Ascending aorta (tissue), 2 donors: ENCODE measurements around the gene DNAJB1. TPM values are rescaled to one million over a fixed set of nuclear protein-coding genes. Genes with fewer than 3 reads are reported as not detected.

Experiments
- DNase-seq, 2 donors: peaks; one replicate each; pipeline ENCODE4 v3.0.0-alpha.2; 2019; ENCODE audit warnings: low spot score in 2 of 2
- H3K27ac ChIP-seq, 2 donors: fragments of 200-600 bp; sonication (generic); one replicate each; pipeline ENCODE4 v1.5.1; 2016 to 2017; ENCODE audit warnings: mild to moderate bottlenecking in 1 of 2
- H3K27me3 ChIP-seq: fragments of 200-600 bp; sonication (generic); one replicate; pipeline ENCODE4 v1.5.1; 2017
- H3K36me3 ChIP-seq, 2 donors: fragments of 200-600 bp; sonication (generic); one replicate each; pipeline ENCODE4 v1.5.1; 2016
- H3K4me1 ChIP-seq, 2 donors: fragments of 200-600 bp; sonication (generic); one replicate each; pipeline ENCODE4 v1.5.1; 2016 to 2017; ENCODE audit warnings: mild to moderate bottlenecking in 1 of 2
- H3K4me3 ChIP-seq, 2 donors: fragments of 200-600 bp; sonication (generic); one replicate each; pipeline ENCODE4 v1.5.1; 2016 to 2017; ENCODE audit warnings: mild to moderate bottlenecking in 1 of 2
- H3K9me3 ChIP-seq, 2 donors: fragments of 200-600 bp; sonication (generic); one replicate each; pipeline ENCODE4 v1.5.1; 2016
- intact Hi-C: fragments of 100-400 bp; cut with DNase I; formaldehyde crosslinking; loops from one replicate; pipeline ENCODE4 v1.15.1; 2023
- total RNA-seq: library from RNA; depleted of rRNA; stranded (reverse); fragments of >200 nt; gene quantifications from one replicate; pipeline ENCODE4 v1.1.0, GENCODE V29; 2016
- TF ChIP-seq, protein P1 (sequence below), 3 experiments: fragments of 200-600 bp in 2 of 3; fragments of 450-650 bp in 1 of 3; sonication (generic) in 2 of 3; IDR thresholded peaks; one replicate each; pipeline ENCODE4 v1.5.1; 2016 to 2019; ENCODE audit warnings: antibody characterized with exemption in 3 of 3, mild to moderate bottlenecking in 1 of 3, moderate library complexity in 1 of 3

Gene DNAJB1
- total RNA-seq, 1 donor from 2014 or later = 73.8 TPM

DNA sequence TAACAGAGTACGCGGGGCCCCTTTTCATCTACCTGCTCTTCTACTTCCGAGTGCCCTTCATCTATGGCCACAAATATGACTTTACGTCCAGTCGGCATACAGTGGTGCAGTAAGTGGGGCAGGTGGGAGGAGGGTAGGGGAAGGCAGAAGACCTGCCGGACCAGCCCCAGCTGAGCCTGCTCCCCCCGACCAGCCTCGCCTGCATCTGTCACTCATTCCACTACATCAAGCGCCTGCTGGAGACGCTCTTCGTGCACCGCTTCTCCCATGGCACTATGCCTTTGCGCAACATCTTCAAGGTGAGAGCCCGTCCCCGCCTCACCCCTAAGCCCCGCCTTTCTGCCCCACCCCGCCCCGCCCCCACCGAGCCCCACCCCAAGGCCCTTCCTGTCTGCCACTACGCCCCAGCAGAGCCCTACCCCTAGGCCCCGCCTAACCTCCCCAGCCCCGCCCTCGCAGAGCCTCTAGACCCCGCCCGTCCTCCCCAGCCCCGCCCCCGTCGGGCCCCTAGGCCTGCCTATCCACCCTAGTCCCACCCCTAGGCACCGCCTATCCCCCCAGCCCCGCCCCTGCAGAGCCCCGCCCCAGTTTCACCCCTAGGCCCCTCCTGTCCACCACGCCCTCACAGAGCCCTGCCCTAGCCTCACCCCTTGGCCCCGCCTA is 45.9 kb upstream of the DNAJB1 start:
- H3K36me3 ChIP-seq = peaks cover 17 to 18% of the 10 kb centered on the region in 2 donors
- no peak overlapping the region for H3K27ac ChIP-seq
- no peak overlapping the region for H3K4me3 ChIP-seq
- no peak for DNase-seq
- H3K4me1 ChIP-seq = peaks cover 9 to 24% of the 10 kb centered on the region in 2 donors
- no peaks in the 10 kb centered on the region for H3K27me3 ChIP-seq
- intact Hi-C loops = no loop called here
- TF ChIP-seq, protein P1, sequence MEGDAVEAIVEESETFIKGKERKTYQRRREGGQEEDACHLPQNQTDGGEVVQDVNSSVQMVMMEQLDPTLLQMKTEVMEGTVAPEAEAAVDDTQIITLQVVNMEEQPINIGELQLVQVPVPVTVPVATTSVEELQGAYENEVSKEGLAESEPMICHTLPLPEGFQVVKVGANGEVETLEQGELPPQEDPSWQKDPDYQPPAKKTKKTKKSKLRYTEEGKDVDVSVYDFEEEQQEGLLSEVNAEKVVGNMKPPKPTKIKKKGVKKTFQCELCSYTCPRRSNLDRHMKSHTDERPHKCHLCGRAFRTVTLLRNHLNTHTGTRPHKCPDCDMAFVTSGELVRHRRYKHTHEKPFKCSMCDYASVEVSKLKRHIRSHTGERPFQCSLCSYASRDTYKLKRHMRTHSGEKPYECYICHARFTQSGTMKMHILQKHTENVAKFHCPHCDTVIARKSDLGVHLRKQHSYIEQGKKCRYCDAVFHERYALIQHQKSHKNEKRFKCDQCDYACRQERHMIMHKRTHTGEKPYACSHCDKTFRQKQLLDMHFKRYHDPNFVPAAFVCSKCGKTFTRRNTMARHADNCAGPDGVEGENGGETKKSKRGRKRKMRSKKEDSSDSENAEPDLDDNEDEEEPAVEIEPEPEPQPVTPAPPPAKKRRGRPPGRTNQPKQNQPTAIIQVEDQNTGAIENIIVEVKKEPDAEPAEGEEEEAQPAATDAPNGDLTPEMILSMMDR (IDR thresholded peaks at IDR 0.05) = no peak
- no peaks in the 10 kb centered on the region for H3K9me3 ChIP-seq

DNA sequence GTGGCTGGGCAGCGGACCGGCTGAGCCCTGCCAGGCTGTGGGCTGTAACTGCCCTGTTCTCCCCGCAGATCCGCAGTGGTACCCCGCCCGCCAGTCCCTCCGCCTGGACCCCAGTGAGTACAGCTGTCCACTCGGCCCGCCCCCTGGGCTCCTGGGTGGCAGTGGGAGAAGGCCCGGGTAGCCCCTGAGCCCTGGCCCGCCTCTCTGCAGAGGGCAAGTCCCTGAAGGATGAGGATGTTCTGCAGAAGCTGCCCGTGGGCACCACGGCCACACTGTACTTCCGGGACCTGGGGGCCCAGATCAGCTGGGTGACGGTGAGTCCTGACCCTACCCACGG is 45.4 kb upstream of the DNAJB1 start:
- Histone ChIP-seq H3K27ac (no peak overlapping the region), H3K4me1 (peaks cover 9 to 24% of the 10 kb centered on the region in 2 donors), H3K36me3 (peaks cover 17 to 18% of the 10 kb centered on the region in 2 donors), H3K27me3 (no peaks in the 10 kb centered on the region), H3K4me3 (no peak overlapping the region), H3K9me3 (no peaks in the 10 kb centered on the region)
- DNase-seq = no peak
- intact Hi-C loops = no loop called here
- TF ChIP-seq, protein P1 (IDR thresholded peaks at IDR 0.05) = no peak

DNA sequence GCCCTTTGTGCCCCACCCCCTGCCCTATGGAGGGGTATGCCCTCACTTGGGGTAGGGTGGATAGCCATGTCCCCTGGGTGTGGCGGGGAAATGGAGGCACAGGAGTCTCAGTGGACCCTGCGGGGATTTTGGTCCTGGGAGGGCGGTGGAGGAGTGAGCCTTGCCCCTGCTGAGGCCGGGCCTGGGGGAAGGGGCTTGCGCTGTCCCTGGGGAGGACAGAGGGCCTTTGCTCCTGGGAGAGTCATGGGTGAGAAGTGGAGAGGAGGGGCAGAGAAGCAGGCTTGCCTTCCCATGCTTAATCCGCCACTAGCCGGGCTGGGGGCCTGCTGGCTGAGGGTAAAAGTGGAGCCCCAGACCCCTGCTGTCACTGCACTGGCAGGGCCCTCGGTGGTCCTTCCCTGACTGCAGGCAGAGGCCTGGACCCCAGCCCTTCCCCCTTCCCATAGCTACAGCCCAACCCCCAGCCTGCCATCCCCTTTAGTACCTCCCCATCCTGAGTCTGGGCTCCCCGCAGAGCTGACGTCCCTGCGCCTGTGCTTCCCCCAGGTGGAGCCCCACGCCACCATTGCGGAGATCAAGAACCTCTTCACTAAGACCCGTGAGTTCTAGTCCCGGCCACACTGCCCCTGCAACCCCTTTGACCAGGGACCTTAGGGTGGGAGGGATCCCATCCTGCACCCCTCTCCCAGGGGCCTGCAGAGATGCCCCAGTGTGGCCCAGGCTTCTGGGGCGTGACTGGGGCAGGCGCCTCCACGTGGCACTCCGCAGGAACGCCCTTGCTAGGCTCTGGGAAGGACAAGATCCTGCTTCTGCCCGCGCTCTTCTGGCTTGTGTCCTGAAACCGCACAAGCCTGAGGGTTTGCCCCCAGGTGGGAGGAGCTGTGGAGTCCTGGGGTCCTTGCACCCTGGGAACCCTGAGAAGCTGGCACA is 44.7 kb upstream of the DNAJB1 start:
- Histone ChIP-seq H3K9me3 (no peaks in the 10 kb centered on the region), H3K4me1 (peaks cover 9 to 24% of the 10 kb centered on the region in 2 donors), H3K27me3 (no peaks in the 10 kb centered on the region), H3K36me3 (peaks cover 17 to 18% of the 10 kb centered on the region in 2 donors), H3K4me3 (peak overlapping the region in 1 of 2 donors; percentile 51), H3K27ac (peak overlapping the region; percentile 85 to 87)
- no peak for DNase-seq
- intact Hi-C loops = no loop called here
- TF ChIP-seq, protein P1 (IDR thresholded peaks at IDR 0.05) = no peak

- Histone ChIP-seq H3K36me3 (peaks cover 14 to 17% of the 10 kb centered on the region in 2 donors), H3K27me3 (no peaks in the 10 kb centered on the region), H3K4me1 (peaks cover 9 to 26% of the 10 kb centered on the region in 2 donors), H3K27ac (peak overlapping the region; percentile 85 to 87), H3K9me3 (no peaks in the 10 kb centered on the region), H3K4me3 (peak overlapping the region; percentile 7 to 51)
- TF ChIP-seq, protein P1 (IDR thresholded peaks at IDR 0.05) = no peak
- intact Hi-C loops = no loop called here
- DNase-seq = peak in 1 of 2 donors; percentile 80
Observed at GRCh38 chr19:14561847-14562351, 43.7 kb upstream of the DNAJB1 start.

DNA sequence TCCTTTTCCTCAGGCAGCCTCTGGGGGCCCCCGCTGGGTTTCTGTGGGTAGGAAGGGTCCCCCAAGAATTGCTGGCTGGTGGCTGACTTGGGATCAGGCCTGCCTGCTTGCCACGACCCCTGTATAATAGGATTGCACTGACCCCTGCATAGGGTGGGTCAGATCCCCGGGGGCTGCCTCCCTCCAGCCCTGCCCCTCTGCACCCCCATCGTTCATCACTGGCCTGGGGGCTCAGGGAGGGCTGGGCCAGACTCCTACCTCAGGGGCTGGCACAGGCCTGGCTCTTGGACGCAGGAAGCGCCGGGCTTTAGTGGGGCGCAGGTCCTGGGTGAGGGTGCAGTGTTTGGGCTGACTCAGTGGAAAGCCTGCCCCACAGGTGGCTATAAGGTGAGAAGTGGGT is 43.1 kb upstream of the DNAJB1 start:
- Histone ChIP-seq H3K4me1 (peaks cover 9 to 32% of the 10 kb centered on the region in 2 donors), H3K4me3 (peak overlapping the region in 1 of 2 donors; percentile 7), H3K36me3 (peaks cover 9 to 16% of the 10 kb centered on the region in 2 donors), H3K27ac (peak overlapping the region; percentile 85 to 87), H3K9me3 (no peaks in the 10 kb centered on the region), H3K27me3 (no peaks in the 10 kb centered on the region)
- DNase-seq = no peak
- intact Hi-C loops = no loop called here
- TF ChIP-seq, protein P1 (IDR thresholded peaks at IDR 0.05) = no peak
